Tibial nerve (tissue), 3 donors: ENCODE measurements around the gene KIAA0040.

Experiments used
- CTCF ChIP-seq, 5 experiments: fragments of 200-600 bp in 3 of 5; fragments of 450-650 bp in 2 of 5; sonication (generic) in 3 of 5; IDR thresholded peaks; one replicate each; pipeline ENCODE4 v1.5.1; 2016 to 2019; ENCODE audit warnings: antibody characterized with exemption in 5 of 5, mild to moderate bottlenecking in 3 of 5, moderate library complexity in 2 of 5
- POLR2A ChIP-seq, 2 donors: fragments of 450-650 bp; IDR thresholded peaks; one replicate each; pipeline ENCODE4 v1.6.1; 2017; ENCODE audit warnings: antibody characterized with exemption in 2 of 2, mild to moderate bottlenecking in 2 of 2, moderate library complexity in 2 of 2

- TF ChIP-seq CTCF (IDR thresholded peaks at IDR 0.05), result no peak
- no peak for TF ChIP-seq POLR2A (IDR thresholded peaks at IDR 0.05)
Measured at GRCh38 chr1:175164751-175165150, 27.8 kb downstream of the KIAA0040 start.
